Measurements from ENCODE around the gene DNAH1.

The DNAH1 gene

DNA sequence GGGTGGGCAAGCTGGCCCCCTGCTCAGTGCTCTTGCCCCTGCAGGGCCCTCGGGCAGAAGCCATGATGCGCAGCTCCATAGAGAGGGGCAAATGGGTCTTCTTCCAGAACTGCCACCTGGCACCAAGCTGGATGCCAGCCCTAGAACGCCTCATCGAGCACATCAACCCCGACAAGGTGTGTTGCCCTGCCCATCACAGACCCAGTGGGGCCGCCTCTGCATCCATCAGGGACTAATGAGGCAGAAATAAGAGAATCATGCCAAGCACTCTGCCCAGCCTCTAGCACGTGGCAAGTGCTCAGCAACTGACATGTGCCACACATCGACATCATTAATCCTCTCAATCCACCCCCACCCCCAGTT, 79.4 kb downstream of the DNAH1 start:
- DNase-seq, result no peak
- TF ChIP-seq POLR2A (IDR thresholded peaks at IDR 0.05; ENCODE audit: low read length) (no peak), GATA1 (IDR thresholded peaks at IDR 0.05; ENCODE audit: low read depth, low read length) (no peak)

DNA sequence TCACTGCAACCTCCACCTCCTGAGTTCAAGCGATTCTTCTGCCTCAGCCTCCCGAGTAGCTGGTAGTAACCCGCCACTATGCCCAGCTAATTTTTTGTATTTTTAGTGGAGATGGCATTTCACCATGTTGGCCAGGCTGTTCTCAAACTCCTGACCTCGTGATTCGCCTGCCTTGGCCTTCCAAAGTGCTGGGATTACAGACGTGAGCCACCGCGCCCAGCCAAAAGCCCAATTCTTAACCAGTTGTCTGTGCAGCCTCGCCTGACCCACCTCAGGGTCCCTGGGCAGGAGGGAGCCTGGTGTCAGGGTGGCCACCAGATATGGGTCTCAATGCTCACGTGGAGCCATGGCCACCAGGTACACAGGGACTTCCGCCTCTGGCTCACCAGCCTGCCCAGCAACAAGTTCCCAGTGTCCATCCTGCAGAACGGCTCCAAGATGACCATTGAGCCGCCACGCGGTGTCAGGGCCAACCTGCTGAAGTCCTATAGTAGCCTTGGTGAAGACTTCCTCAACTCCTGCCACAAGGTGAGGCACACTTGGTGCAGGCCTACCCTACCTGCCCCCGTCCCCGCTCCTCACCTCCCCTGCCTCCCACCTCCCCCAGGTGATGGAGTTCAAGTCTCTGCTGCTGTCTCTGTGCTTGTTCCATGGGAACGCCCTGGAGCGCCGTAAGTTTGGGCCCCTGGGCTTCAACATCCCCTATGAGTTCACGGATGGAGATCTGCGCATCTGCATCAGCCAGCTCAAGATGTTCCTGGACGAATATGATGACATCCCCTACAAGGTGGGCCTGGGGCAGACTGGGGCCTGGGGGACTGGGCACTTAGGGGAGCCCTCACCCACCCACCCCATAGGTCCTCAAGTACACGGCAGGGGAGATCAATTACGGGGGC, 80.1 kb downstream of the DNAH1 start:
- no peak for DNase-seq
- TF ChIP-seq GATA1 (IDR thresholded peaks at IDR 0.05; ENCODE audit: low read depth, low read length), result no peak
- TF ChIP-seq POLR2A (IDR thresholded peaks at IDR 0.05; ENCODE audit: low read length), result no peak

GRCh38 chr3:52396907-52397591, 80.9 kb downstream of the DNAH1 start:
- DNase-seq, result no peak

GRCh38 chr3:52397676-52398399, 81.7 kb downstream of the DNAH1 start:
- peak in 1 of 2 experiments; percentile 15 for DNase-seq
- TF ChIP-seq GATA1 (IDR thresholded peaks at IDR 0.05; ENCODE audit: low read depth, low read length) (no peak), POLR2A (IDR thresholded peaks at IDR 0.05; ENCODE audit: low read length) (peak; percentile 16)

More at GRCh38 chr3:52396907-52397591, 80.9 kb downstream of the DNAH1 start:
- TF ChIP-seq GATA1 (IDR thresholded peaks at IDR 0.05; ENCODE audit: low read depth, low read length), result no peak
- peak; percentile 11 for TF ChIP-seq POLR2A (IDR thresholded peaks at IDR 0.05; ENCODE audit: low read length)

DNA sequence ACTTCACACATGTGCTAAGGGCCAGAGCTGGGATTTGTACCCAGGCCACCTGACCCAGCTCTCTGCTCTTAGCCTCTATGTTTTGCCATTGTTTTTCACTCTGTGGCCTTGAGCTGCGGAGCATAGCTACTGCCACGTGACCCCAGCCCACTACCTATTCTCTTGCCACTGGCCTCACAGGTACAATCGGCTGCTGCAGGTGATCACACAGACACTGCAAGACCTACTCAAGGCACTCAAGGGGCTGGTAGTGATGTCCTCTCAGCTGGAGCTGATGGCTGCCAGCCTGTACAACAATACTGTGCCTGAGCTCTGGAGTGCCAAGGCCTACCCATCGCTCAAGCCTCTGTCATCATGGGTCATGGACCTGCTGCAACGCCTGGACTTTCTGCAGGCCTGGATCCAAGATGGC, 82.6 kb downstream of the DNAH1 start:
- DNase-seq, result no peak
- no peak for TF ChIP-seq GATA1 (IDR thresholded peaks at IDR 0.05; ENCODE audit: low read depth, low read length)
- no peak for TF ChIP-seq POLR2A (IDR thresholded peaks at IDR 0.05; ENCODE audit: low read length)

- DNase-seq, result no peak
- TF ChIP-seq GATA1 (IDR thresholded peaks at IDR 0.05; ENCODE audit: low read depth, low read length) (no peak), POLR2A (IDR thresholded peaks at IDR 0.05; ENCODE audit: low read length) (no peak)
Observed at GRCh38 chr3:52399131-52399530, 83.0 kb downstream of the DNAH1 start.

GRCh38 chr3:52399593-52399992, 83.5 kb downstream of the DNAH1 start:
- TF ChIP-seq GATA1 (IDR thresholded peaks at IDR 0.05; ENCODE audit: low read depth, low read length) (no peak), POLR2A (IDR thresholded peaks at IDR 0.05; ENCODE audit: low read length) (no peak)
- peak in 1 of 2 experiments; percentile 45 for DNase-seq

DNA sequence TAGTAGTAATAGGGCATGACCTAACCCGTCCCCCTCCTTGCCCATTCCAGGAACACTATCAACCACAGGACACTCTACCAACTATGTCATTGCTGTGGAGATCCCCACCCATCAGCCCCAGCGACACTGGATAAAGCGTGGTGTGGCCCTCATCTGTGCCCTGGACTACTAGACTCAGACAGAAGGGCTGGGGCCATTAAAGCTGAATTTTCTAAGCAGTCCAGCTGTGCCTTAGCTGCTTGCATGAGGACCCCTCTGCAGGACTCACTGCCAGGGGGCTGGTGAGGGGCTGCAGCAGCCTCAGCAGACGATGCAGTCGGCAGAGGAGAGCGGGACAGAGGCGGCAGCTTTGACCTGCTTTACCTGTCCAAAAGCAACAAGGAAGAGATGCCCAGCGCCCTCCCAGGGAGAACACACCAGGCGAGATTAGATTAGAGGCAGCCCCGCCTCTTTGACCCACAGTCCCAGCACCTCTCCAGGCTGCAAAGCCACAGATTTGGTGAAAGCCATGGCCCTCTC, 84.2 kb downstream of the DNAH1 start:
- TF ChIP-seq GATA1 (IDR thresholded peaks at IDR 0.05; ENCODE audit: low read depth, low read length) (no peak), POLR2A (IDR thresholded peaks at IDR 0.05; ENCODE audit: low read length) (peak; percentile 71)
- DNase-seq, result peak; percentile 81 to 83

DNA sequence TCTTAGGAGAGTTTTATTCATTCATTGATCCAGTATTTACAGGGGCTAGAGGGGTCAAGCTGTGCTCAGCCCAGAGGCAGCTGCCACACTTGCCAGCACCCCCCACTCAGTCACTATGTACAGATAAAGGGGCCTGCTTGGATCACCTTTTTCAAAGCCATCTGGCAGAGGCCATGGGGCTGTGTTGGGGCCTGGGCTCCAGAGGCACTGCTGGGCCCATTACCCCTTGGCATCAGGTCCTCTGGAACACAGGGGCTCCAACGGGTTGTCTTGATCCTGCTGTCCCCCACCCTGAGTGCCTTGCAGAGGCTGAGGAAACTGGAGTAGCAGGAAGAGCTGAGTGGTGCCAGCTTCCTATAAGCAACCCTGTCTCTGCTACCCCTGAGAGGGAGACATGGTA, 84.9 kb downstream of the DNAH1 start:
- TF ChIP-seq POLR2A (IDR thresholded peaks at IDR 0.05; ENCODE audit: low read length) (no peak), GATA1 (IDR thresholded peaks at IDR 0.05; ENCODE audit: low read depth, low read length) (no peak)
- DNase-seq, result peak in 1 of 2 experiments; percentile 34

DNA sequence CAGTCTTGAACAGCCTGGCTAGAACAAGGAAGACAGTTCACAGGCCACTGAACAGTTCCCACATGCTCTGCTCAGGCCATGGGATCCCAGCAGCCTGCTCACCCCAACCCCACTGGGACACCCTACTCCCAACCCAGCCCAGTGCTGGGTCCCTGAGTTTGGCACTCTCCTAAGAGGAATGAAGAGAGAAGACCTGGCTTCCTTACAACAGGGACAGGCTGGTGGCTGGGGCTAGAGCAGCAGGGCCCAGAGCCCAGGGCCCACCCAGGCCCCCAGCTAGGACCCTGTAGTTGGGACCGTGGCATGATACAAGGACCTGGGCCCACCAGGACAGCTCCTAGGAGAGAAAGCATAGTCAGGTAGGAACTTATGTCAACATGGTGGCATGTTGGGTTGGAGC, 85.4 kb downstream of the DNAH1 start:
- no peak for TF ChIP-seq GATA1 (IDR thresholded peaks at IDR 0.05; ENCODE audit: low read depth, low read length)
- TF ChIP-seq POLR2A (IDR thresholded peaks at IDR 0.05; ENCODE audit: low read length), result no peak
- DNase-seq, result no peak

DNA sequence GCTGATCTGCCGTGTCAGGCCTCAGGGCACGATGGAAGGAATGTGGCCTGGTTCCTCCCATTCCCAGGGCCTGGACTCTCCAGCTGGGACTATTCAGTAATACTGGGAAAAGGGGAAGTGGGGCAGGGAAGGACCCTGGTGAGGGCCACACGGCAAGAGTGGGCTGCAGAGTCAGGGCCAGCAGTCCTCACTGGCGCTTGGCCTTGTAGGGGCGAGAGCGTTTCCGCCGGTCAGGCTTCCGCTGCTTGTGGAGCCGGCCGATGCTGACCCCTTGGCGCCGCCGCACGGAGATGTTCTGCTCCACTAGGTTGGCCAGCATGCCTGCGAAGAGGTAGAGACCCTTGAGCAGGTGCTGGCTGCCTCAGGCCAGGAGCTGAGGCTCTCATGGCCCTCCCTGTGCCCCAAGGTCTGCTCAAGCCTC, 86.0 kb downstream of the DNAH1 start:
- no peak for TF ChIP-seq GATA1 (IDR thresholded peaks at IDR 0.05; ENCODE audit: low read depth, low read length)
- no peak for TF ChIP-seq POLR2A (IDR thresholded peaks at IDR 0.05; ENCODE audit: low read length)
- no peak for DNase-seq

DNA sequence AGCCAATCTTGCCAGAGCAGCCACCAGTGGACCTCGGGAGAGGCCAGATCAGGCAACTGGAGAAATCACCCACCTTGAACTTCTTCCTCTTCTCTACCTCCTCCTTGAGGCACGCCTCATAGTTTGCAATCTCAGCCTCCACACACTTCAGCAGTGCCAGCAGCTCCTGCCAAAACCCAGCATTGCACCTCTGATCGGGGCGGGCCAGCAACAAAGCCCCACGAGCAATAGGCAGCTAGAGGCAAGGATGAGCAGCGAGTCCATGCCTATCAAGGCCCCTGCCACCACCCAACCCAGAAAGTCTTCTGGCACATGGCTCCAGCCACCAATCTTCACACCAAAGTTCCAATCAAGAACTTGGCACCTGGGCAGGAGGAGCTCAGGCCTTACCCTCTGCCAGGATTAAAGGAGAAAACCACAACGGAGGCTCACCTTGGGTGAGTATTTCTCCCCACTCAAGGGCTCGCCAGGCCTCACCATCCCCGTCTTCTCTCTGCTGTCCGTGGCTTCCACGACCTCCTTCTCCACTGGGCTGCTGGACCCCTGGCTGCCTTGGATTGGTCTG, 86.7 kb downstream of the DNAH1 start:
- TF ChIP-seq POLR2A (IDR thresholded peaks at IDR 0.05; ENCODE audit: low read length), result no peak
- no peak for DNase-seq

GRCh38 chr3:52403271-52403841, 87.2 kb downstream of the DNAH1 start:
- no peak for DNase-seq

More at GRCh38 chr3:52403271-52403841, 87.2 kb downstream of the DNAH1 start:
- TF ChIP-seq POLR2A (IDR thresholded peaks at IDR 0.05; ENCODE audit: low read length) (no peak), GATA1 (IDR thresholded peaks at IDR 0.05; ENCODE audit: low read depth, low read length) (no peak)
